HepG2 (cell line): ENCODE results near the gene JPH4. TPM values are rescaled to one million over a fixed set of nuclear protein-coding genes. Genes with fewer than 3 reads are reported as not detected.
A peak's percentile ranks its signal among the peaks of the same experiment; 100 is the strongest.

ENCODE experiments used
- DMAP1 ChIP-seq: IDR thresholded peaks from 2 replicates; pipeline ENCODE4 v1.6.1; 2016
- IRF2 ChIP-seq: IDR thresholded peaks from 2 replicates; pipeline ENCODE4 v1.6.1; 2018; ENCODE audit warnings: missing genetic modification reagents, missing compliant biosample characterization
- KDM5A ChIP-seq: fragments of 200-600 bp; sonication (generic); IDR thresholded peaks from 2 replicates; pipeline ENCODE4 v1.7.0; 2018; ENCODE audit warnings: antibody characterized with exemption, mild to moderate bottlenecking, low read length, borderline replicate concordance
- KMT2B ChIP-seq: IDR thresholded peaks from 2 replicates; pipeline ENCODE4 v1.6.1; 2016; ENCODE audit warnings: missing genetic modification reagents, missing compliant biosample characterization
- LBX2 ChIP-seq: sonication (generic); formaldehyde crosslinking; IDR thresholded peaks from 2 replicates; pipeline ENCODE4 v1.5.0; 2020; ENCODE audit warnings: missing genetic modification reagents, mild to moderate bottlenecking, borderline replicate concordance
- MXD1 ChIP-seq: sonication (generic); formaldehyde crosslinking; IDR thresholded peaks from 2 replicates; pipeline ENCODE4 v1.4.0; 2020; ENCODE audit warnings: mild to moderate bottlenecking, missing genetic modification reagents
- MZF1 ChIP-seq: sonication (generic); formaldehyde crosslinking; IDR thresholded peaks from 2 replicates; pipeline ENCODE4 v1.8.1; 2023; ENCODE audit warnings: mild to moderate bottlenecking, missing genetic modification reagents, borderline replicate concordance
- NR0B2 ChIP-seq: sonication (generic); formaldehyde crosslinking; IDR thresholded peaks from 2 replicates; pipeline ENCODE4 v1.4.0; 2020; ENCODE audit warnings: mild to moderate bottlenecking, missing genetic modification reagents
- POLR2G ChIP-seq: fragments of 200-400 bp; formaldehyde crosslinking; IDR thresholded peaks from 2 replicates; pipeline ENCODE4 v1.6.1; 2018; ENCODE audit warnings: mild to moderate bottlenecking, low read depth, low read length, moderate library complexity
- RBFOX2 ChIP-seq: fragments of 200-400 bp; formaldehyde crosslinking; IDR thresholded peaks from 2 replicates; pipeline ENCODE4 v1.6.1; 2017; ENCODE audit warnings: low read depth, mild to moderate bottlenecking, low read length
- SOX5 ChIP-seq: IDR thresholded peaks from 2 replicates; pipeline ENCODE4 v1.6.1; 2016; ENCODE audit warnings: borderline replicate concordance
- THRA ChIP-seq: sonication (generic); formaldehyde crosslinking; IDR thresholded peaks from 2 replicates; pipeline ENCODE4 v1.4.0; 2020; ENCODE audit warnings: missing genetic modification reagents, borderline replicate concordance
- WIZ ChIP-seq: sonication (generic); formaldehyde crosslinking; IDR thresholded peaks from 2 replicates; pipeline ENCODE4 v1.5.1; 2020; ENCODE audit warnings: mild to moderate bottlenecking, missing genetic modification reagents
- YEATS4 ChIP-seq: sonication (generic); formaldehyde crosslinking; IDR thresholded peaks from 2 replicates; pipeline ENCODE4 v1.4.0; 2020; ENCODE audit warnings: missing genetic modification reagents, borderline replicate concordance
- ZBTB20 ChIP-seq: sonication (generic); formaldehyde crosslinking; IDR thresholded peaks from 2 replicates; pipeline ENCODE4 v1.8.1; 2023; ENCODE audit warnings: missing genetic modification reagents, low read depth, mild to moderate bottlenecking, borderline replicate concordance
- ZBTB26 ChIP-seq: IDR thresholded peaks from 2 replicates; pipeline ENCODE4 v1.6.1; 2016; ENCODE audit warnings: missing compliant biosample characterization, missing genetic modification reagents, borderline replicate concordance
- ZBTB38 ChIP-seq: sonication (generic); formaldehyde crosslinking; IDR thresholded peaks from 2 replicates; pipeline ENCODE4 v1.5.1; 2020; ENCODE audit warnings: mild to moderate bottlenecking, missing genetic modification reagents
- ZFP36L1 ChIP-seq: sonication (generic); formaldehyde crosslinking; IDR thresholded peaks from 2 replicates; pipeline ENCODE4 v1.8.0; 2022; ENCODE audit warnings: mild to moderate bottlenecking, missing genetic modification reagents, moderate library complexity
- ZKSCAN5 ChIP-seq: sonication (generic); formaldehyde crosslinking; IDR thresholded peaks from 2 replicates; pipeline ENCODE4 v1.5.1; 2020; ENCODE audit warnings: mild to moderate bottlenecking, missing genetic modification reagents
- ZMYM3 ChIP-seq: sonication (generic); formaldehyde crosslinking; IDR thresholded peaks from 2 replicates; pipeline ENCODE4 v1.5.1; 2020; ENCODE audit warnings: mild to moderate bottlenecking, missing genetic modification reagents
- ZNF180 ChIP-seq: sonication (generic); formaldehyde crosslinking; IDR thresholded peaks from 2 replicates; pipeline ENCODE4 v1.4.0; 2020; ENCODE audit warnings: low read depth, missing genetic modification reagents, borderline replicate concordance
- ZNF235 ChIP-seq: sonication (generic); formaldehyde crosslinking; IDR thresholded peaks from 2 replicates; pipeline ENCODE4 v1.8.1; 2023; ENCODE audit warnings: mild to moderate bottlenecking, missing genetic modification reagents, borderline replicate concordance
- ZNF674 ChIP-seq: sonication (generic); formaldehyde crosslinking; IDR thresholded peaks from 2 replicates; pipeline ENCODE4 v1.5.0; 2020; ENCODE audit warnings: low read depth, mild to moderate bottlenecking, missing genetic modification reagents
- ZNF766 ChIP-seq: sonication (generic); formaldehyde crosslinking; IDR thresholded peaks from 2 replicates; pipeline ENCODE4 v1.5.0; 2020; ENCODE audit warnings: missing genetic modification reagents, borderline replicate concordance
- ZNF773 ChIP-seq: sonication (generic); formaldehyde crosslinking; IDR thresholded peaks from 2 replicates; pipeline ENCODE4 v1.4.0; 2020; ENCODE audit warnings: missing genetic modification reagents, borderline replicate concordance
- ZSCAN29 ChIP-seq: sonication (generic); formaldehyde crosslinking; conservative IDR thresholded peaks from 2 replicates; pipeline ENCODE4 v1.4.0; 2020; ENCODE audit warnings: mild to moderate bottlenecking, missing genetic modification reagents
- polyA plus RNA-seq, 8 experiments: library from polyadenylated mRNA; depleted of rRNA in 3 of 8; stranded (reverse) in 7 of 8; unstranded in 1 of 8; fragments of >200 nt; fragmentation: Illumina TruSeq in 4 of 8; extraction: Trizol in 4 of 8; gene quantifications; 2 replicates each; pipeline versions ENCODE4 v1.2.1 to v1.2.3, GENCODE V29; 2011 to 2016; ENCODE audit warnings: low read depth in 4 of 8, missing spikeins in 1 of 8, mixed read lengths in 1 of 8; ENCODE audit not compliant: insufficient read depth in 1 of 8
- total RNA-seq, 5 experiments: library from RNA; depleted of rRNA; stranded (reverse); fragments of >200 nt; fragmentation: Illumina TruSeq; extraction: Trizol; gene quantifications; 2 replicates each; pipeline ENCODE4 v1.2.3, GENCODE V29; 2016; ENCODE audit warnings: low read depth in 1 of 5

JPH4 gene
- total and polyA plus RNA-seq, 2 of the 13 experiments (the other 11 are each of a cell fraction or from before 2014, with no cell fraction given), result 0.08 to 0.22 TPM

- TF ChIP-seq ZNF235 (CRISPR knock-in tag) (peak; percentile 88; the same call in 1 of the 2 replicates), ZBTB38 (CRISPR knock-in tag) (peak; percentile 18), ZMYM3 (CRISPR knock-in tag) (peak; percentile 92), POLR2G (peak; percentile 69; the same call in 1 of the 2 replicates), SOX5 (CRISPR knock-in tag) (peak; percentile 74; the same call in 1 of the 2 replicates), ZBTB20 (CRISPR knock-in tag) (peak; percentile 77), ZKSCAN5 (CRISPR knock-in tag) (peak; percentile 64; the same call in 1 of the 2 replicates), ZBTB26 (peak; percentile 75; the same call in 1 of the 2 replicates), ZNF766 (CRISPR knock-in tag) (peak; percentile 82; the same call in 1 of the 2 replicates), ZNF674 (0 out of 2 replicates have a peak, but pooled peaks have one; percentile 36), KMT2B (CRISPR knock-in tag) (peak; percentile 59), KDM5A (peak; percentile 10; the same call in 1 of the 2 replicates), ZSCAN29 (CRISPR knock-in tag) (peak; percentile 61; the same call in 1 of the 2 replicates), ZNF773 (CRISPR knock-in tag) (peak; percentile 72; the same call in 1 of the 2 replicates), NR0B2 (peak; percentile 78; the same call in 1 of the 2 replicates), WIZ (CRISPR knock-in tag) (peak; percentile 38; the same call in 1 of the 2 replicates), DMAP1 (CRISPR knock-in tag) (peak; percentile 69; the same call in 1 of the 2 replicates), RBFOX2 (peak; percentile 47; the same call in 1 of the 2 replicates), ZFP36L1 (CRISPR knock-in tag) (peak; percentile 82; the same call in 1 of the 2 replicates), THRA (CRISPR knock-in tag) (peak; percentile 87), LBX2 (CRISPR knock-in tag) (0 out of 2 replicates have a peak, but pooled peaks have one; percentile 39), YEATS4 (peak; percentile 74; the same call in 1 of the 2 replicates), ZNF180 (CRISPR knock-in tag) (0 out of 2 replicates have a peak, but pooled peaks have one; percentile 66), MZF1 (CRISPR knock-in tag) (0 out of 2 replicates have a peak, but pooled peaks have one; percentile 32), IRF2 (peak; percentile 88), MXD1 (peak; percentile 62; the same call in 1 of the 2 replicates)
Observed at GRCh38 chr14:23609411-23610089, 31.0 kb upstream of the JPH4 start (continued).
